ENCODE results near the gene PRDM11.

Gene PRDM11

GRCh38 chr11:45174168-45174835, 27.9 kb downstream of the PRDM11 start:
- DNase-seq (ENCODE audit: low read depth, low spot score), result no peak

- no peak for DNase-seq (ENCODE audit: low read depth, low spot score)
Observed at GRCh38 chr11:45174963-45175362, 28.5 kb downstream of the PRDM11 start.

- DNase-seq (ENCODE audit: low read depth, low spot score), result no peak
Observed at GRCh38 chr11:45176996-45177395, 30.6 kb downstream of the PRDM11 start.

DNA sequence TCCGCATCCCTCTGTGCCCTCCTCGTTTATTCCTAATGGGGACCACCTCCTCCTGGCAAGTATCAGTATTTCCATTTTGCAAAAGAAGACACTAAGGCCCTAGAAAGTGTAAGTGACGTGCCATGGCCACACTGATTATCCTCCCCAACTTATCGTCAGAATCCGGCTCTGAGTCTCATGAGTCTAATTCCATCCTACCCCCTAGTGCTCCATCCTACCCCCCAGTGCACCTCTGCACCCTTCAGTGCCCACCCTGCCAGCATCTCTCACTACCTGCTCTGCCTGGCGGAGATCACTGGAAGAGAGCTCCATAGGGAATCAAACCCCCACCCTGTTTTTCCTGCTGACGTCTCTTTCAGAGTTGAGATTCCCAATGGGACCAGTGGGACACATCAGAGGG, 31.8 kb downstream of the PRDM11 start:
- DNase-seq (ENCODE audit: low read depth, low spot score), result no peak

- DNase-seq (ENCODE audit: low read depth, low spot score), result no peak
Observed at GRCh38 chr11:45178890-45179671, 32.6 kb downstream of the PRDM11 start.

GRCh38 chr11:45179686-45180178, 33.3 kb downstream of the PRDM11 start:
- no peak for DNase-seq (ENCODE audit: low read depth, low spot score)

GRCh38 chr11:45180179-45180847, 33.9 kb downstream of the PRDM11 start:
- DNase-seq (ENCODE audit: low read depth, low spot score), result no peak

- no peak for DNase-seq (ENCODE audit: low read depth, low spot score)
Observed at GRCh38 chr11:45180848-45181192, 34.4 kb downstream of the PRDM11 start.

GRCh38 chr11:45181193-45181888, 34.9 kb downstream of the PRDM11 start:
- DNase-seq (ENCODE audit: low read depth, low spot score), result no peak

GRCh38 chr11:45181889-45182550, 35.6 kb downstream of the PRDM11 start:
- DNase-seq (ENCODE audit: low read depth, low spot score), result no peak

DNA sequence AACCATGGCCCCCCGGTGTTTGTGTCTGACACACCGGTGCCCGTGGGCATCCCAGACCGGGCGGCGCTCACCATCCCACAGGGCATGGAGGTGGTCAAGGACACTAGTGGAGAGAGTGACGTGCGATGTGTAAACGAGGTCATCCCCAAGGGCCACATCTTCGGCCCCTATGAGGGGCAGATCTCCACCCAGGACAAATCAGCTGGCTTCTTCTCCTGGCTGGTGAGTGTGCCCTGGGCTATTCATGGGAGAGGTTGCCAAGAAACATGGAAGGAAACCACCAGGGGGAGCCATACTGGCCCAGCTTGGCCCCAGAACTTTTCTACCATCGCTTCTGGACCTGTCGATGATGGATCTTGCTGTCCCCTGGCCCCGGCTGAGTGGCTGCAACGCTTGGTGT, 36.5 kb downstream of the PRDM11 start:
- DNase-seq (ENCODE audit: low read depth, low spot score), result no peak

- DNase-seq (ENCODE audit: low read depth, low spot score), result no peak
Observed at GRCh38 chr11:45184640-45185039, 38.2 kb downstream of the PRDM11 start.

DNA sequence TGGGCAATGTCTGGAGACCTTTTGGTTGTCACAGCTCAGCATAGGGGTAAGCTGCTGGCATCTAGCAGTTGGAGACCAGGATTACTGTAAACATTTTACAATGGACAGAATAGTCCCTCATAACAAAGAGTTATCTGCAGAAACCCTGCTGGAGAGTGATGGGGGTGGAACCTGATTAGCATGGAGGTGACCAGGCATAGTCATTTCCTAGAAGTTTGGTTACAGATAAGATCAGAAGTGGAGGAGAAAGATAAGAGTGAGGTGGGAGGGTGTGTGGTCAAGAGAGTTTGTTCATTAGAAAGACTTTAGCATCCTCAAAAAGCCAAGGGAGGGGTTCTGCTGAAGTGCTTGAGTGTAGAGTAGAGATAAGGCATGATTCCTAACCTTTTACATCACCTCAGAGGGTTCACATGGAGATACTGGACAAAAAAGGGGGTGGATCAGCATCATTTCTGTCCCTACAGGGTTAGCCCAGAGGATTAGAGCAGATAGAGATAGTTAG, 38.8 kb downstream of the PRDM11 start:
- DNase-seq (ENCODE audit: low read depth, low spot score), result no peak

GRCh38 chr11:45187375-45187774, 40.9 kb downstream of the PRDM11 start:
- no peak for DNase-seq (ENCODE audit: low read depth, low spot score)

GRCh38 chr11:45188127-45188526, 41.7 kb downstream of the PRDM11 start:
- DNase-seq (ENCODE audit: low read depth, low spot score), result no peak

DNA sequence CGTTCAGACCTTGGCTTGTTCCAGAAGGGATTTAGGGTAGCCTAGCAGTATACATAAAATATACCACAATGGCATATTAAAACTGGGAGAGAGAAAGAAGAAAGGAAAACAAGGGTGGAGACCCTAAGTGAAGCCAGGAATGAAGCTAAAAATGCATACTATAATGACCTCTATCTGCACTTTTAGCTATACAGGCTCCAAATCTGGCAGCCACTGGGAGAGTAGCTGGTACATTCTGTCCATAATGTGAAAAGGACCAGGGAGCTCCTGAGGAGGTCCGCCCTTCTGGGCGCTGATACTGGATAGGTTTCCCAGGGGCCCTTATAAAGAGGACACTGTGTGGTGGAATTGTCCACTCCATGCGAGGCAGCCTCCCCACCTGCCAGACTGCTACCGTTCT, 42.8 kb downstream of the PRDM11 start:
- DNase-seq (ENCODE audit: low read depth, low spot score), result no peak

DNA sequence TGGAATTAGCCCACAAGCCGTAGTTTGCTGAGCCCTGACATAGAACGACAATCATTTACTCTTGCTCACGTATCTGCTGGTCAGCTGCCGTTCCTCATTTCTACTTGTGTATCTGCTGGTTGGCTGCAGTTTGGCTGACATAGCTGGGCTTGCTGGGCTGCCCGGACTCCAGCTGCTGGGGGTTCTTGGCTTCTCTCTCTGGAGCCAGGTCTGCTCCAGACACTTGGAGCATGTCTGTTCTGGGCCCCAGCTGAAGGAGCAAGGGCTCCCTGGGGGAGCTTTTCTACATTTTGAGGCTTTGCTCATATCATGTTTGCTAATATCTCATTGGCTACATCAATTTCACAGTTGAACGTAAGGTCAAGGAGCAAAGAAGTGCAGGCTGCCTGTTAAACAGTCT, 47.3 kb downstream of the PRDM11 start:
- DNase-seq (ENCODE audit: low read depth, low spot score), result no peak

DNA sequence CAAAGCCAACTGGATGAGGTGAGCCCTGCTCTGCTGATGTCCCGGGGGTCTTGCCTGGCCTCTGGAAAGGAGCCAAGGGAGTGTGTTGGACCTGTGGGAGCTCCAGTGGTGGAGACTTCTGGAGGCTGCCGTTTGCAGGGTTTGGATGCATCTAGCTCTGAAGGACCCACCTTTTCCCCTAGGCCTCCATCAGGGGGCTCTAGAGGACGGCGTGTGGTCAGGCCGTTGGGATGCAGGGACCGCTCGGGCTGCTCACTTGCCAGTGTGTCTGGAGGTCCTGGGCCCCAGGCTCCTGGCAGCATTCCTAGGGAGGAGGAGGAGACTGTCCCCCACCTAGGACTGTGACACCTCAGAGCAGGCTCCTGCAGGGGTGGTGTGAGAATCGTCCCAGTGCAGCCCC, 58.3 kb downstream of the PRDM11 start:
- no peak for DNase-seq (ENCODE audit: low read depth, low spot score)

DNA sequence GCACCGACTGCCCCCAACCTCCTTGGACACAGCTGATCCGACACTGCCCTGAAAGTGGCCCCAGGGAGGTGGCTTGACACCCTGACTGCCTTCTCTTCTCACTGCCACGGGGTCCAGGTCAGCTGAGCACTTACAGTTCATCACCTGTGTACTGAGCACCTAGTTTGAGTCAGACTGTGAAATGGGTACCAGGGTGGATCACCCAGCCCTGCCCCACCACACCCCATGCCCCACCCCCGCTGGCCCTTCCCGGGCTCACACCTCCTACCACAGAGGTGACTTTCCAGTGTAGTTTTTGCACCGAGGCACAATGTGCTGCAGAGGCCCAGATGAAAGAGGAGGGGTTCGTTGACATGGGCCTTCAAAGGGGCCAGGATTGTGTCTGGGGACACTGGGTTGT, 59.5 kb downstream of the PRDM11 start:
- no peak for DNase-seq (ENCODE audit: low read depth, low spot score)

DNA sequence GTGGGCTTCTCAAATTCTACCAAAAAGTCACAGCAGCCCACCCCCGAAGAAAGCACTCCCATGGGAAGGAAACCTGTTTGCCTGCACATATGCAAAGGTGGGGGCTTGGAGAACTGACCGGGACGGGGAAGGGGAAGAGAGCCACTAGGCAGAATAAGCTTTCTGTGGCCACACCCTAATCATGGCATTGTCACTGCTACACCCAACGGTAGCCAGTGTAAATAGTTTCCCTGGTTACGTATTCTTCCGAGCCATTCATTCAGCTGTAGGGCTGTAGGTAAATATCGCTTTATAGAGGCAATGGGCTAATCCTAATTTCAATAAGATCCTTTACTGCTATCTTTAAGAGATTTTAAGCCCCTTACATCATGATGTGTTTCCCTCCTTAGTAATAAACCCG, 61.7 kb downstream of the PRDM11 start:
- DNase-seq (ENCODE audit: low read depth, low spot score), result no peak
